Natural killer cell treated with Interleukin-12 subunit alpha and Interleukin-12 subunit beta and Interleukin-15 and Interleukin-18, amount 100 ng/mL, for 72 hours (primary cell): ENCODE results near the gene LRRN2. TPM values are rescaled to one million over a fixed set of nuclear protein-coding genes. Genes with fewer than 3 reads are reported as not detected.
"Not testable (repeated sequence)": the region's sequence is repeated elsewhere in the genome, so short reads cannot be mapped to it uniquely, and the experiment has no call there.

Experiments
- ATAC-seq, 2 donors: fragments of 150-1000 bp; cut with Tn5 transposase in 1 of 2; sonication (Bioruptor Pico), chemical (Tn5 transposase) in 1 of 2; 2 replicates each; pipeline ENCODE4 v1.10.0; 2021
- DNase-seq: peaks from one replicate; pipeline ENCODE4 v3.0.0; 2022; ENCODE audit warnings: low spot score
- H3K27ac Mint-ChIP-seq, 2 donors: 1 replicate in 1 of 2; 2 replicates in 1 of 2; pipeline ENCODE4 v1.8.0; 2022; ENCODE audit warnings: mixed read lengths in 2 of 2, mild to moderate bottlenecking in 1 of 2, moderate library complexity in 1 of 2
- H3K27me3 Mint-ChIP-seq, 2 donors: 1 replicate in 1 of 2; 2 replicates in 1 of 2; pipeline ENCODE4 v1.8.0; 2022; ENCODE audit warnings: mixed read lengths in 2 of 2
- H3K36me3 Mint-ChIP-seq: one replicate; pipeline ENCODE4 v1.8.0; 2022; ENCODE audit warnings: mixed read lengths
- H3K4me1 Mint-ChIP-seq, 2 donors: 1 replicate in 1 of 2; 2 replicates in 1 of 2; pipeline ENCODE4 v1.8.0; 2022; ENCODE audit warnings: low read depth in 2 of 2, mixed read lengths in 2 of 2, mild to moderate bottlenecking in 1 of 2
- H3K4me3 Mint-ChIP-seq: one replicate; pipeline ENCODE4 v1.8.0; 2022; ENCODE audit warnings: mixed read lengths
- H3K9me3 Mint-ChIP-seq: 2 replicates; pipeline ENCODE4 v1.8.0; 2022; ENCODE audit warnings: mixed read lengths
- total RNA-seq, 2 donors: library from RNA; stranded (reverse); gene quantifications; one replicate each; pipeline ENCODE4 v1.2.3, GENCODE V29; 2022

LRRN2 gene
- total RNA-seq, 2 donors from 2014 or later: not detected

GRCh38 chr1:204577794-204578478 lies 107.6 kb downstream of the LRRN2 start:
- Mint-ChIP-seq H3K4me1 (peaks cover 13 to 16% of the 10 kb centered on the region in 2 donors), H3K27me3 (no peaks in the 10 kb centered on the region), H3K9me3 (no peaks in the 10 kb centered on the region), H3K36me3 (peaks cover 9% of the 10 kb centered on the region), H3K27ac (peak overlapping the region; percentile 65 to 88), H3K4me3 (no peak overlapping the region)
- ATAC-seq: no peak
- no peak for DNase-seq

GRCh38 chr1:204576422-204576821 lies 109.1 kb downstream of the LRRN2 start:
- no peak for DNase-seq
- Mint-ChIP-seq H3K4me1 (peaks cover 16% of the 10 kb centered on the region in 2 donors), H3K27me3 (no peaks in the 10 kb centered on the region), H3K4me3 (no peak overlapping the region), H3K36me3 (peaks cover 9% of the 10 kb centered on the region), H3K27ac (peak overlapping the region in 1 of 2 donors; percentile 41), H3K9me3 (no peaks in the 10 kb centered on the region)
- ATAC-seq: no peak

- ATAC-seq: no peak
- Mint-ChIP-seq H3K36me3 (peaks cover 8% of the 10 kb centered on the region), H3K27ac (peak overlapping the region in 1 of 2 donors; percentile 15)
Measured at GRCh38 chr1:204575221-204576190, 110.0 kb downstream of the LRRN2 start.

GRCh38 chr1:204574865-204575163 lies 110.7 kb downstream of the LRRN2 start:
- Mint-ChIP-seq H3K4me3 (no peak overlapping the region), H3K27me3 (no peaks in the 10 kb centered on the region), H3K27ac (no peak overlapping the region), H3K4me1 (peaks cover 9 to 10% of the 10 kb centered on the region in 2 donors), H3K36me3 (peaks cover under 1% of the 10 kb centered on the region), H3K9me3 (no peaks in the 10 kb centered on the region)
- ATAC-seq (no peak), DNase-seq (no peak)

More at GRCh38 chr1:204575221-204576190, 110.0 kb downstream of the LRRN2 start:
- DNase-seq: no peak
- no peaks in the 10 kb centered on the region for H3K9me3 Mint-ChIP-seq
- no peak overlapping the region for H3K4me3 Mint-ChIP-seq
- peaks cover 16% of the 10 kb centered on the region in 2 donors for H3K4me1 Mint-ChIP-seq
- H3K27me3 Mint-ChIP-seq: no peaks in the 10 kb centered on the region

GRCh38 chr1:204574016-204574864 lies 111.3 kb downstream of the LRRN2 start:
- H3K27me3 Mint-ChIP-seq: no peaks in the 10 kb centered on the region
- DNase-seq (no peak), ATAC-seq (no peak)
- H3K36me3 Mint-ChIP-seq: no peaks in the 10 kb centered on the region
- H3K4me3 Mint-ChIP-seq: no peak overlapping the region
- H3K4me1 Mint-ChIP-seq: peaks cover 7 to 9% of the 10 kb centered on the region in 2 donors
- no peaks in the 10 kb centered on the region for H3K9me3 Mint-ChIP-seq
- no peak overlapping the region for H3K27ac Mint-ChIP-seq

GRCh38 chr1:204572923-204573922 lies 112.3 kb downstream of the LRRN2 start:
- Mint-ChIP-seq H3K9me3 (no peaks in the 10 kb centered on the region), H3K27ac (no peak overlapping the region), H3K27me3 (no peaks in the 10 kb centered on the region), H3K4me3 (no peak overlapping the region), H3K36me3 (no peaks in the 10 kb centered on the region), H3K4me1 (peaks cover 0 to 2% of the 10 kb centered on the region in 2 donors)
- DNase-seq (no peak), ATAC-seq (no peak)

- Mint-ChIP-seq H3K27ac (no peak overlapping the region), H3K4me1 (peaks cover 0 to 2% of the 10 kb centered on the region in 2 donors), H3K36me3 (no peaks in the 10 kb centered on the region), H3K27me3 (no peaks in the 10 kb centered on the region), H3K4me3 (no peak overlapping the region), H3K9me3 (no peaks in the 10 kb centered on the region)
- DNase-seq (no peak), ATAC-seq (no peak)
Measured at GRCh38 chr1:204571631-204572030, 113.9 kb downstream of the LRRN2 start.

GRCh38 chr1:204571128-204571527 lies 114.4 kb downstream of the LRRN2 start:
- DNase-seq (no peak), ATAC-seq (no peak)
- Mint-ChIP-seq H3K9me3 (no peaks in the 10 kb centered on the region), H3K27me3 (no peaks in the 10 kb centered on the region), H3K36me3 (no peaks in the 10 kb centered on the region), H3K27ac (no peak overlapping the region), H3K4me1 (peaks cover 0 to 2% of the 10 kb centered on the region in 2 donors), H3K4me3 (no peak overlapping the region)

GRCh38 chr1:204570021-204570420 lies 115.5 kb downstream of the LRRN2 start:
- not testable (repeated sequence) for H3K4me3 Mint-ChIP-seq, H3K4me1 Mint-ChIP-seq, H3K27ac Mint-ChIP-seq, H3K27me3 Mint-ChIP-seq, H3K9me3 Mint-ChIP-seq, ATAC-seq, DNase-seq, H3K36me3 Mint-ChIP-seq

- Mint-ChIP-seq H3K4me1 (peaks cover 9 to 12% of the 10 kb centered on the region in 2 donors), H3K27ac (no peak overlapping the region), H3K4me3 (no peak overlapping the region), H3K27me3 (no peaks in the 10 kb centered on the region), H3K36me3 (no peaks in the 10 kb centered on the region), H3K9me3 (no peaks in the 10 kb centered on the region)
- ATAC-seq (no peak), DNase-seq (no peak)
Measured at GRCh38 chr1:204569478-204569877, 116.1 kb downstream of the LRRN2 start.

- Mint-ChIP-seq H3K27me3 (no peaks in the 10 kb centered on the region), H3K27ac (no peak overlapping the region), H3K36me3 (no peaks in the 10 kb centered on the region), H3K4me3 (no peak overlapping the region), H3K4me1 (peaks cover 16% of the 10 kb centered on the region in 2 donors), H3K9me3 (no peaks in the 10 kb centered on the region)
- ATAC-seq (no peak), DNase-seq (no peak)
Measured at GRCh38 chr1:204568576-204569315, 116.8 kb downstream of the LRRN2 start.
